Anterior cingulate cortex (tissue), 58 donors: ENCODE results near the gene RAB37.
A peak's percentile ranks its signal among the peaks of the same experiment; 100 is the strongest.

Experiments
- DNase-seq, 58 donors: peaks; one replicate each; lab custom pipeline; 2025; lab: John Stamatoyannopoulos, UW

RAB37 gene

GRCh38 chr17:74743755-74744154 is 6.7 kb downstream of the RAB37 start:
- no peak for DNase-seq

DNA sequence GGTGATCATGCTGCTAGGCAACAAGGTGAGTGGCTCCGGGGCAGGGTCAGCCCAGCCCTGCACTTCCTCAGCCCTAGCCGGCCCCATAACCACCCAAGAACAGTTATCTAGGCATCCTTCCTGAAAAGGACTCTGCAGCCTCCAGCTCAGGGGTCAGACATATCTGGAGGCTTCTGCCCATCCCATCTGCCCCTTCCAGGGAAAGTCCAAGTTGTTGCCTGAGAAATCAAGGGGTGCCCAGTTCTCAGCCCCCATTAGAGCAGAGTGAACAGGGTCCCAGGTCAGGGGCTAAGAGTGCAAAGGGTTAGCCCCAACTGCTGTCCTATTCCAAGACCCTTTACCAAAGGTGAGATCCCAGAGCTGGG is 7.3 kb downstream of the RAB37 start:
- DNase-seq, result no peak

- DNase-seq, result peak in 55 of 58 donors; percentile 25 to 92 (median 68)
These were observed 7.9 kb downstream of the RAB37 start for GRCh38 chr17:74744714-74745547.

- no peak for DNase-seq
These were observed 8.6 kb downstream of the RAB37 start for GRCh38 chr17:74745548-74746177.

DNA sequence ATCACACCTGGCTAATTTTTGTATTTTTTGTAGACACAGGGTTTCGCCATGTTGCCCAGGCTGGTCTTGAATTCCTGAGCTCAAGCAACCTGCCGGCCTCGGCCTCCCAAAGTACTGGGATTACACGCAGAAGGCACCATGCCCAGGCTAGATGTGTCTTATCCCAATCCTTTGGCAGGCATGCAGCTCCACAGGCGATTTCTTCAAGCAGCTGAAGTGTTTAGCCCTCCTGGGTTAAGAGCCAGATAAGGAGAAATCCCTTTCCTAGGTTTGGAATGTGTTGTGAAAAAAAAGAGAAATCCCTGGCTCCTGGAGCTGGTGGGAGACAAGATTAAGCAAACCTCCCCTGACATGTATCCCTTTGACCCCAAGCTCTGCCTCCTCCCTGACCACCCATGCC is 9.3 kb downstream of the RAB37 start:
- DNase-seq, result no peak

DNA sequence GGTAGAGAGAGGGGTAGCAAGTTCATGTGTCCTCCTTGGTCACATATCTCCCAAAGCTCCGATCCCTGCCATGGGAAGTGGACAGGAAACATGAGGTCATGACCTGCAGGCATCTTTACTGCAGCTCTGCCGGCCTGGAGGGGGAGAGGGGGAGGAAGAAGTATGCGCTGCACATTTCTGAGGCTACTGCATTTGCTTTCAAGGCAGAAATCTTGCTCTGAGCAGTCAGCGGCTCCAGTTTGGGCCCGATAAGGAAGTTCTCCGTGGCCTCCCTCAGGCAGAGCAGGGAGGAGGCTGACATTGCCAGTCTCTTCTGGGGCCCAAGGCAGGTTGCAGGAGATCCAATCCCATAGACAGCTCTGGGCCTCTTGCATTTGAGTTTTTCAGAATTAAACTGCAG is 9.9 kb downstream of the RAB37 start:
- no peak for DNase-seq

DNA sequence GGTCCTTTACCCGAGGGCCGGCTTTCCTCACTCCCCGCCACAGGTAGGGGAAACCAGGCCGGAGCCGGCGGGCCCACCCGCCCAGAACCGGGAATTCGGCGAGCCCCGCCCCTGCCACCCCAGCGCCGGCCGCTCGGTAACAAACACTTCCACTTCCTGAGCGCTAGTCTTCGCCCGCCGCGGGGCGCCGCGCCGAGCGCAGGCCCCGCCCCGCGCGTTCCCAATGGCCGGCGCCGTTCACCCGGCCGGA is 11.1 kb downstream of the RAB37 start:
- DNase-seq, result peak in 4 of 58 donors; percentile 21 to 81 (median 78)

DNA sequence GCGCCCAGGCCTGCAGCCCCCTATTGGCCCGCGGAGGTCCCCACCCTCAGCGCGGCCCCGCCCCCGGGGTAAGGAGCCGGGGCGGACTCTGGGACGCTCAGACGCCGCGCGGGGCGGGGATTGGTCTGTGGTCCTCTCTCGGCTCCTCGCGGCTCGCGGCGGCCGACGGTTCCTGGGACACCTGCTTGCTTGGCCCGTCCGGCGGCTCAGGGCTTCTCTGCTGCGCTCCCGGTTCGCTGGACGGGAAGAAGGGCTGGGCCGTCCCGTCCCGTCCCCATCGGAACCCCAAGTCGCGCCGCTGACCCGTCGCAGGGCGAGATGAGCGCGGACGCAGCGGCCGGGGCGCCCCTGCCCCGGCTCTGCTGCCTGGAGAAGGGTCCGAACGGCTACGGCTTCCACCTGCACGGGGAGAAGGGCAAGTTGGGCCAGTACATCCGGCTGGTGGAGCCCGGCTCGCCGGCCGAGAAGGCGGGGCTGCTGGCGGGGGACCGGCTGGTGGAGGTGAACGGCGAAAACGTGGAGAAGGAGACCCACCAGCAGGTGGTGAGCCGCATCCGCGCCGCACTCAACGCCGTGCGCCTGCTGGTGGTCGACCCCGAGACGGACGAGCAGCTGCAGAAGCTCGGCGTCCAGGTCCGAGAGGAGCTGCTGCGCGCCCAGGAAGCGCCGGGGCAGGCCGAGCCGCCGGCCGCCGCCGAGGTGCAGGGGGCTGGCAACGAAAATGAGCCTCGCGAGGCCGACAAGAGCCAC is 11.6 kb downstream of the RAB37 start, which contains the start of gene NHERF1:
TSS of gene NHERF1 (plus strand) at position 100 of the 750 bp plus-strand sequence. CDS start at position 319, 219 bp downstream.
- DNase-seq, result peak in 54 of 58 donors; percentile 19 to 94 (median 87)

DNA sequence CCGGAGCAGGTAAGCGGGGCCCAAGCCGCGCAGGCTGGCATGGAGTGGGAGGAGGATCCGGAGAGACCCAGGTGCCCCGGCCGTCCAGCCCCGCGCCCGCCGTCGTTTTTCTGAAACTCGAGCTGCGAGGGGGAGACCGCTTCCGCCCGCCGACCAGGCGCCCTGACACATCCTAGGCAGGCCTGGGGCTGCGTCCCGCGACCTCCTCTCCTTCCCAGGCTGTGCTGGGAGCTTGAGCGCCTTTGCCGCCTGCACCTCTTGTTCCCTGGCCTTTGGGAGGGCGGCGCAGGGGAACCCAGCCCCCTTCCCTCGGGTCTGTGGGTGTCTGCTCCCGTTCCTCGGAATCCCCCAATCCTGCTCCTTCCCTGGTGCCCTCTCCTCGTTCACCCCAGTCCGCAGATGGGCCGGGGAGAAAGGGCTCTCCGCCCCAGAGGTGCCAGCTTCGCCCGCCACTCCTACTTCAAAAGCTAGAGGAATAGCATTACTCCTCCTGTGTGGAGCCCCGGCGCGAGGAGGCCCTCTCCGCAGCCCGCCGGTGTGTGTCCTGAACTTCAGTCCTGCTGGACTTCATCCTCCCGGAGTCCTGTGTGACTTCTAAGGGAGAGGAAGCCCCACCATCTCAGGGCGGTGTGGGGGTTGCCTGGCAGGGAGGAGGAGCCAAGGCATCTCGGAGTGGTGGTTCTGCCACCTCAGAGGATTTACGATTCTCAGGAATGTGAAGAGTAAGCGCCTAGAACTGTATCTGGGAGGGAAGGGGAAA is 12.4 kb downstream of the RAB37 start:
- no peak for DNase-seq

DNA sequence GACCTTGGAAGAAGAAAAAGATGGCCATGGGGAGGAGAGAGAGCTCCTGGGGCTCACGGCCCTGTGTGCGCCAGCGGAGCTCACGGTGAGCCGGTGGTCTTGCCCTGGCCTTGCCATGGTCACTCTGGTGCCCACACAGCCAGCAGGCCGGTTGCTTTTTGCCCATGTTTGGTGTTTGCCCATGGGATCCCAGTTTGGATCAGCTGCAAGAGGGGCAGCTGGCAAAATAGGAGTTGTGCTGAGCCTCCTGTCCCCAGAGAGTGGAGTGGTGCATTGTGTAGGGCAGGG is 12.9 kb downstream of the RAB37 start:
- peak in 1 of 58 donors; percentile 61 for DNase-seq

DNA sequence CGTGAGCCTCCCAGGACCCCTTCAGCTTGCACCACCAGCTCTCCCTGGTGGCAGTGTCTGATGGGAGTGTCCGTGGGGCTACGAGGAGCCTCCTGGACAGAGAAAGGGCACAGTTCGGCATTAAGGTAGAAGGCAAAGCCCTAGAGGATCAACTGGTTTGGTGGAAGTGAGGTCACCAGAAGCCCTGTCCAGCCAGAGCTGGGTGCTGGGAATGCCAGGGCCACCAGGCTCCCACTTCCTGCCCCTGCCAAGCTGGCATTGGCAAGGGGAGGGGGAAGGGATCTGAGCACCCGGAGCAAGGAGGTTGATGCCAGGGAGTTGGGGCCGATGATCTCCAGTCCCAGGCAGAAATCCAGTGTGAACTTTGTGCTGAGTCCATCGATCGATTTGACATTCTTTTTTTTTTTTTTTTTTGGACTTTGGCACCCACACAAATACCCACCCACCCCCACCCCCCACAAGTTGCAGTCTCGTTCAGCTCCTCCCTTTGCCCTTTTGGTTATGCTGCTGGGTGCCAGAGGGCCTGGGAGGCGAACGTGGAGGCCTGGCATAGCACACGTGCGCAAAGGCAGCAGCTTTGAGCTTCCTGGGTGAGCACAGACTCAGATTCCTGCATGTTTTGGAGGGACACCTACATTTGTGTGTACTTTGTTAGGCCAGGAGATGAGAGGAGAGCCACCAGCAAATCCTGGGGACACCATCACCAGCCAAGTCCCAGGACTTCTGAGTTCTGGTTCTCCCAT is 13.4 kb downstream of the RAB37 start:
- peak in 36 of 58 donors; percentile 6 to 68 (median 42) for DNase-seq

- DNase-seq, result no peak
These were observed 15.4 kb downstream of the RAB37 start for GRCh38 chr17:74752415-74752814.

DNA sequence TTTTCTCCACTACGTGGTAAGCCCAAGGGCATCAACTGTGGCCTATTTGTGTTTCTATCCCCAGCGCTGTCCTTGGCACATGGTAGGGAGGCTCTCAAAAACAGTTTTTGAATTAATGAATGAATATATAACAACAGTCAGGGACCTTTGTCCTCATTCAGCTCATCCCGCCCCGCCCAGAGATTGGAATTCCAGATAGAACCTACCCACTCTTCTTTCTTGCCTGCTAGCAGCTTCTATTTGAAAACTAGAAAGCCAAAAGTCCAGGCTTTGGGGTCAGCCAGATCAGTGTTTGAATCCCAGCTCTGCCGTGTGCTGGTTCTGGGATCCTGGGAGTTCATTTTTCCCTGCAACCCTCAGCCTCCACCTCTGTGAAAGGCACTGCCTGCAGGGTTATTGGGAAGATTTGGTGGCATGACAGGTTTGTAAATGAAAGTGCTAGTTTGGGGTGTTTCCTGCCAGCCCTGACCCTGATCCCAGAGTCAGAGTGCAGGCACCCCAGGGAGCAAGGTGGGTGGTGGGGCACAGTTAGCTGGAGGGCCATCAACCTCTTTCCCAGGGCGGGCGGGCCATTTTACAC is 15.9 kb downstream of the RAB37 start:
- DNase-seq, result no peak

DNA sequence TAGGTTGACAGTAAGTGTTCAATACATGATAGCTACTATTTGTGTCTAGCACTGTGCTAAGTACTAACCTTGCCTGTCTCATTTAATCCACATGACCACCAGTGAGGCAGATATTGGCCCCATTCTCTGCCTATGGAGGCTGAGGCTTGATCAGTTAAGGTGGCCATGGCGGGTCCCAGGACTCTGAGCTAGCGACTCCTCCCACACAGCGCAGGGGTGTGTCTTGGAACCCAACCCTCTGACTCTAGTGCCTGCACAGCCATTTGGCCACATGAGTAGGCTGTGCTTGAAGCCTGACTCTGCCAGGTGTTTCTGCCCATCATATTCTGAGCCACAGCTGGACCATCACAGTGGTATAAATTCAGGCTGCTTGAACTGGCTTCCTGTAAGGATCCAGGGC is 17.8 kb downstream of the RAB37 start:
- no peak for DNase-seq

- peak in 3 of 58 donors; percentile 24 to 33 (median 28) for DNase-seq
These were observed 18.5 kb downstream of the RAB37 start for GRCh38 chr17:74755533-74755932.

DNA sequence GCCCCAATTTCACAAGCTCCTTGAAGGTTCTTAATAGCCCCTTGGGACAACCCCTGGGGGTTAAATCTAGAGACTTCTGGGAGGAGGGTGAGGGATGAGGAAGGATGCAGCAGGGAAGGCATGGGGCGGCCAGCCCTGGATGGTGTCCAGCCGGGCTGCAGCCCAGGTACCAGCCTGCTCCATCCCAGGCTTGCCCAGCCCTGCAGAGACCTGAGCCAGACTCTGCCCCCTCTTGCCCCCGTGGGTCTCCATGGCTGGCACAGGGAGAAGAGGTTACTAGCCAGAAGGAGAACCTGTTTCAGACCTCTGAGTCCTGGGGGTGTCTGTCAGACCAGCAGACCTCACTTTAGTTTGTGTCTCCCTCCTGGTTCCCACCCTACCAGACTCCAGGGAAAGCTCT is 19.8 kb downstream of the RAB37 start:
- peak in 1 of 58 donors; percentile 22 for DNase-seq

DNA sequence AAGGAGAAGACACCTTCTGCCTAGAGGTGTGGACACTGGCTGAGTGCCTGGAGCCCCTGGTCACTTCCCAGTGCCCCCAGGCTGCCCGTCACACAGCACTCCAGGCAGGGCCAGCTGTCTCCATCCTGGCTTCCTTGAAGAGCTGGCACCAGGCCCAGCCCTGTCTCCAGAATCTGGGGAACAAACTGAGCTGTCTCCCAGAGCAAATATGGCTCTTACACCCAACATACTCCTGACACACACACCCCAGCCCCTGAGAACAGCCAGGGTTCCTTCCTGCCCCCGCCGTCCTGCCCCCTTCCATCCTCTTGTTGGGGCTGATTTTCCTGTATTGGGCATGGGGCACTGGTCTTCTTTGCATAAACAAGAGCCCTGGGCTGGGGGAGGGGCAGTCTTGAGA is 20.4 kb downstream of the RAB37 start:
- DNase-seq, result peak in 34 of 58 donors; percentile 17 to 71 (median 37)

GRCh38 chr17:74757931-74758847 is 21.1 kb downstream of the RAB37 start:
- DNase-seq, result peak in 5 of 58 donors; percentile 18 to 42 (median 29)

GRCh38 chr17:74758848-74759168 is 21.8 kb downstream of the RAB37 start:
- peak in 7 of 58 donors; percentile 19 to 58 (median 35) for DNase-seq
